GM12872 (cell line): ENCODE results near the gene HOXC9.

Experiments
- CTCF ChIP-seq: IDR thresholded peaks from 3 replicates; pipeline ENCODE4 v1.5.1; 2011; ENCODE audit warnings: low read depth, mild to moderate bottlenecking, low read length, moderate library complexity; ENCODE audit not compliant: insufficient read depth

Gene HOXC9

GRCh38 chr12:53970451-53970850 is 29.5 kb upstream of the HOXC9 start:
- no peak for TF ChIP-seq CTCF

- no peak for TF ChIP-seq CTCF
These were observed 28.8 kb upstream of the HOXC9 start for GRCh38 chr12:53971129-53971528.

GRCh38 chr12:53971686-53972085 is 28.3 kb upstream of the HOXC9 start:
- TF ChIP-seq CTCF = no peak

- TF ChIP-seq CTCF = no peak
These were observed 27.7 kb upstream of the HOXC9 start for GRCh38 chr12:53972152-53972702.

- TF ChIP-seq CTCF = no peak
These were observed 27.2 kb upstream of the HOXC9 start, which contains the start of gene HOXC11 for GRCh38 chr12:53972722-53973235. Gene HOXC11, plus strand, starts transcription at chr12:53973126. Its CDS starts 116 bp downstream, at chr12:53973242.

- no peak for TF ChIP-seq CTCF
These were observed 26.5 kb upstream of the HOXC9 start for GRCh38 chr12:53973236-53974042.
